Measurements from ENCODE around the gene PLB1.

The PLB1 gene

GRCh38 chr2:28649481-28650265, 153.8 kb downstream of the PLB1 start:
- no peak overlapping the region for H3K27ac ChIP-seq
- TF ChIP-seq ZFX (IDR thresholded peaks at IDR 0.05) (no peak), CTCF (conservative IDR thresholded peaks at IDR 0.05) (no peak)

GRCh38 chr2:28650266-28650584, 154.4 kb downstream of the PLB1 start:
- TF ChIP-seq ZFX (IDR thresholded peaks at IDR 0.05) = no peak
- TF ChIP-seq CTCF (conservative IDR thresholded peaks at IDR 0.05) = no peak
- H3K27ac ChIP-seq = no peak overlapping the region

- TF ChIP-seq ZFX (IDR thresholded peaks at IDR 0.05) = no peak
- TF ChIP-seq CTCF (conservative IDR thresholded peaks at IDR 0.05) = no peak
- H3K27ac ChIP-seq = no peak overlapping the region
Measured at GRCh38 chr2:28652217-28652616, 156.4 kb downstream of the PLB1 start.

GRCh38 chr2:28653892-28654662, 158.2 kb downstream of the PLB1 start:
- TF ChIP-seq ZFX (IDR thresholded peaks at IDR 0.05) = no peak
- no peak for TF ChIP-seq CTCF (conservative IDR thresholded peaks at IDR 0.05)
- H3K27ac ChIP-seq = no peak overlapping the region

GRCh38 chr2:28654663-28655320, 158.9 kb downstream of the PLB1 start:
- no peak overlapping the region for H3K27ac ChIP-seq
- TF ChIP-seq CTCF (conservative IDR thresholded peaks at IDR 0.05) (no peak), ZFX (IDR thresholded peaks at IDR 0.05) (no peak)

GRCh38 chr2:28656937-28657615, 161.2 kb downstream of the PLB1 start:
- peak overlapping the region; percentile 15; the same call in 1 of the 2 replicates for H3K27ac ChIP-seq
- no peak for TF ChIP-seq ZFX (IDR thresholded peaks at IDR 0.05)
- TF ChIP-seq CTCF (conservative IDR thresholded peaks at IDR 0.05) = no peak
